Body of pancreas (tissue), 4 donors: Measurements from ENCODE around the gene MBIP. TPM values are rescaled to one million over a fixed set of nuclear protein-coding genes. Genes with fewer than 3 reads are reported as not detected.

Source experiments
- ATAC-seq: fragments of 150-250 bp; one replicate; pipeline ENCODE4 v1.9.1; 2016
- DNase-seq, 4 donors: peaks; one replicate each; pipeline ENCODE4 v3.0.0-alpha.2; 2019
- H3K27ac ChIP-seq, 4 donors: fragments of 200-600 bp; sonication (generic); 1 replicate in 3 of 4; 2 replicates in 1 of 4; pipeline versions ENCODE4 v1.5.1 to v1.6.1; 2016 to 2019; ENCODE audit warnings: mild to moderate bottlenecking in 1 of 4, mixed read lengths in 1 of 4, moderate library complexity in 1 of 4
- H3K27me3 ChIP-seq, 2 donors: fragments of 200-600 bp; sonication (generic); one replicate each; pipeline ENCODE4 v1.6.0; 2016; ENCODE audit warnings: mild to moderate bottlenecking in 1 of 2
- H3K36me3 ChIP-seq, 2 donors: fragments of 200-600 bp; sonication (generic); replicated peaks in 1 of 2; 2 replicates each; pipeline ENCODE4 v1.5.1; 2016; ENCODE audit warnings: low read depth in 2 of 2; ENCODE audit not compliant: insufficient read depth in 1 of 2
- H3K4me1 ChIP-seq: fragments of 200-600 bp; sonication (generic); one replicate; pipeline ENCODE4 v1.6.0; 2016
- H3K4me3 ChIP-seq, 2 donors: fragments of 200-600 bp; sonication (generic); 1 replicate in 1 of 2; 2 replicates in 1 of 2; pipeline ENCODE4 v1.5.1; 2016 to 2019
- H3K9me3 ChIP-seq, 3 donors: fragments of 200-600 bp; sonication (generic); 1 replicate in 2 of 3; 2 replicates in 1 of 3; pipeline ENCODE4 v1.5.1; 2016
- CTCF ChIP-seq, 7 experiments: fragments of 450-650 bp in 4 of 7; fragments of 200-600 bp in 3 of 7; sonication (generic) in 3 of 7; IDR thresholded peaks; one replicate each; pipeline ENCODE4 v1.5.1; 2016 to 2019; ENCODE audit warnings: antibody characterized with exemption in 7 of 7
- POLR2A ChIP-seq, 3 donors: fragments of 450-650 bp; IDR thresholded peaks; one replicate each; pipeline ENCODE4 v1.6.1; 2016; ENCODE audit warnings: antibody characterized with exemption in 3 of 3, mild to moderate bottlenecking in 2 of 3
- WGBS, 2 donors: methylation state at CpG; one replicate each; pipeline ENCODE4 v1.1.5; 2017; 5-methylcytosine and 5-hydroxymethylcytosine counted together
- intact Hi-C: fragments of 100-400 bp; cut with DNase I; formaldehyde crosslinking; loops from one replicate; pipeline ENCODE4 v1.15.1; 2023
- total RNA-seq, 2 donors: library from RNA; depleted of rRNA; stranded (reverse); fragments of >200 nt; gene quantifications; one replicate each; pipeline ENCODE4 v1.1.0, GENCODE V29; 2016

Gene MBIP
- total RNA-seq, 2 donors from 2014 or later, result 5.6 to 9.9 TPM

GRCh38 chr14:36256126-36256801 is 64.2 kb downstream of the MBIP start:
- Histone ChIP-seq H3K27ac (peak overlapping the region in 1 of 4 donors; percentile 10), H3K9me3 (no peaks in the 10 kb centered on the region), H3K4me1 (no peaks in the 10 kb centered on the region), H3K27me3 (no peaks in the 10 kb centered on the region), H3K4me3 (no peak overlapping the region), H3K36me3 (no peaks in the 10 kb centered on the region)
- ATAC-seq (peak; percentile 69), DNase-seq (peak in 3 of 4 donors; percentile 17 to 40 (median 21))
- 15 to 16% methylated on average over 7 of the region's 7 CpGs for WGBS, 2 donors
- TF ChIP-seq CTCF (IDR thresholded peaks at IDR 0.05) (no peak), POLR2A (IDR thresholded peaks at IDR 0.05) (no peak)
- intact Hi-C loops, result no loop called here

- Histone ChIP-seq H3K4me1 (no peaks in the 10 kb centered on the region), H3K27ac (no peak overlapping the region), H3K36me3 (no peaks in the 10 kb centered on the region), H3K9me3 (no peaks in the 10 kb centered on the region), H3K4me3 (no peak overlapping the region), H3K27me3 (no peaks in the 10 kb centered on the region)
- TF ChIP-seq POLR2A (IDR thresholded peaks at IDR 0.05) (no peak), CTCF (IDR thresholded peaks at IDR 0.05) (no peak)
- intact Hi-C loops, result no loop called here
- ATAC-seq (no peak), DNase-seq (no peak)
- 48 to 61% methylated on average over 8 of the region's 8 CpGs for WGBS, 2 donors
Measured at GRCh38 chr14:36254020-36254624, 66.3 kb downstream of the MBIP start.

Other genes with a start within 250 kb of the MBIP start
- not detected for gene PTCSC3, start 143.9 kb downstream of the MBIP start, total RNA-seq
- not detected for gene NKX2-1, start 199.6 kb upstream of the MBIP start, total RNA-seq